Raji (cell line): Measurements from ENCODE around the gene ACADM.
A peak's percentile ranks its signal among the peaks of the same experiment; 100 is the strongest.

ENCODE experiments used
- POLR2A ChIP-seq: IDR thresholded peaks from 2 replicates; pipeline ENCODE4 v1.6.1; 2011; ENCODE audit warnings: low read depth, low read length, control low read depth; ENCODE audit not compliant: insufficient read depth

Gene ACADM

GRCh38 chr1:75786901-75787493 lies 62.5 kb downstream of the ACADM start:
- no peak for TF ChIP-seq POLR2A

DNA sequence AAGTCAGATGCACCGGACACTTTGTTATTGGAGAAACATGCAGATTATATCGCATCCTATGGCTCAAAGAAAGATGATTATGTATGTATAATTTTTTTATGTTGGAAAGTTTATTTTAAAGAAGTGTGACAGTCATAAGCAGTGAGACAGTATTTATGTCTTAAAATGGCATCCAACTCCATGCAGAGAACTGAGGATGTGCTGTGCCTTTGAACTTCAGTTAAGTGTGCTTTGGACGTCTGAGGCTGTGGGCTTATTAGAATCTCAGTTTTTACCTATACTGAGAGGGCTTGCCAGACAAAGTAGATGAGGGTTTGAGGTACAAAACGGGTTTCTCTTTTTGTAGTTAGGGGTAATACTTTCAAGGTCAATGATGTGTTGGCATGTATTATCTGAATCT lies 63.0 kb downstream of the ACADM start:
- TF ChIP-seq POLR2A = 0 out of 2 replicates have a peak, but pooled peaks have one; percentile 12

DNA sequence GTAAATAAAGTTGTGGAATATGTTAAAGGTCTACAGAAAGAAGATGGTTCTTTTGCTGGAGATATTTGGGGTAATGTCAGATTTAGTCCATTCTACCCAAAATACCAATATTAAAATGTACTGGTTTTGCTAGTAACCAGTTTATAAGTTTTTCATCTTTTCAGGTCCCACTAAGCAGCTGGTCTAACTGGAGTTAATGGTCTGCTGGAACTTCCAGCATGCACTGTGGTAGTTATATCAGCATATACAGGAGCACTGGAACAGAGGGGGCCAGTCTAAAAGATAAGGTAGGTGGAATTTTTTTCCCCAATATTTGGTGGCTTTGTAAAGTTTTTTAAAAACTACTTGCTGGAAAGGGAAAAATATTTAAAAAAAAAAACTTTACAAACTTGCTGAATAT lies 65.5 kb downstream of the ACADM start:
- no peak for TF ChIP-seq POLR2A

DNA sequence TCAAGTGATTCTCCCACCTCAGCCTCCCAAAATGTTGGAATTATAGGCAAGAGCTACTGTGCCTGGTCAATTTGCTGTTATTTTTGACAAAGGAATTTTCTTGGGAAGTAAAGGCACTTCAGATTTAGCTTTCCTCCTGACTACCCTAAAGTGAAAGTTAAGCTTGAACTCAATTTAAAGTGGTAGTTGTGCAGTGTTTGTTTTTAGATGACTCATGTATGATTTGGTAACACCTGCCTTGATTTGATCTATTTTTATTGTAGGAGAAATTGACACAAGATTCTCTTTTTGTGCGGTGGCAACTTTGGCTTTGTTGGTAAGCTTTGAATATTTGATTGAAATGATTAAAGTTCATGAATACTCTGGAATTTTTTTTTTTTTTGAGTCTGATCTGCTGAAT lies 66.5 kb downstream of the ACADM start:
- no peak for TF ChIP-seq POLR2A

GRCh38 chr1:75792091-75792490 lies 67.6 kb downstream of the ACADM start:
- TF ChIP-seq POLR2A = no peak

GRCh38 chr1:75794382-75794781 lies 69.9 kb downstream of the ACADM start:
- TF ChIP-seq POLR2A = no peak

- no peak for TF ChIP-seq POLR2A
Observed at GRCh38 chr1:75795703-75796193, 71.2 kb downstream of the ACADM start.

DNA sequence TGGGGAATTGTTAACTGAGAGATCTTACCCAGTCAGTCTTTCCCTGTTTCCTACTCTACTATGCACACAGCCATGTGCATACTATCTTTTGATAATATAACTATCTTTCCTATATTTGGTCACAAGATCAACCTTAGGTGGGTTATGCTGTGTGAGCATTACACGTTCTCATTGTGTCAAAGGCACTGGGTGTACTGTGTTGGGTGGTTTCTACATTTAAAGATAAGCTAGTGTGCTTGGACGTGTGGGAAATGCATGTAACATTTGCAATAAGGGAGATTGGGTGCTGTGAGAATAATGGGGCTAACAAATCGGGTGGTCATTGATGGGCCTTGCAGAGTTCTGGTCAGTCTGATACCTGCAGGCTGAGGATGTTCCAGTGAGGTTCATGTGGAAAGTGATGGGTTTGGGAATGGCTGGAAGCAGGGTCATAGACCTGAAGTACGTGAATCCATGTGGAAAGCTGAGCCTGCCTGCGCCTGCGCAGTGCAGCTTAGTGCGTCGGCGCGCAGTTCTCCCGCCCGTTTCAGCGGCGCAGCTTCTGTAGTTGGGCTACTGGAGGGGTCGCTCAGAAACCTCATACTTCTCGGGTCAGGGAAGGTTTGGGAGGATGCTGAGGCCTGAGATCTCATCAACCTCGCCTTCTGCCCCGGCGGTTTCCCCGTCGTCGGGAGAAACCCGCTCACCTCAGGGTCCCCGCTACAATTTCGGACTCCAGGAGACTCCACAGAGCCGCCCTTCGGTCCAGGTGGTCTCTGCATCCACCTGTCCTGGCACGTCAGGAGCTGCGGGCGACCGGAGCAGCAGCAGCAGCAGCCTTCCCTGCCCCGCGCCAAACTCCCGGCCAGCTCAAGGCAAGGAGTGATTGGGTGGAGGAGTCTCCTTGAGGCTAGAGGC lies 72.1 kb downstream of the ACADM start, which contains the start of gene MSH4:
TSS of gene MSH4 (plus strand) at position 507 of the 897 bp plus-strand sequence. CDS start at position 611, 104 bp downstream.
- no peak; the same call in 1 of the 2 replicates for TF ChIP-seq POLR2A

DNA sequence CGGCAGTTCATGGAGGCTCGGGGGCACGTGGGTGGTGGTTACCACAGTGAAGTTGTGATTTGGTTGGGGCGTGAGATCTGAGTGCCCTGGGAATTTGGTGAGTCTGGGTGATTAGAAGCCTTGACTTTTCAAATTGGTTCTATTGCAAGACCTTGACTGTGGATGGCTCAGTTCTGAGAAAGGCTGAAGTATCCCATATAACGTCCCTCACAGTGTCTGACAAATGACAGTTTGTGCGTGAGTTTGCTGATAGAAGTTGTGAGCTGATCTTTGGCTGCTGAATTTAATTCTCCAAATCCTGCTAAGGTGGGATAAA lies 72.7 kb downstream of the ACADM start:
- no peak for TF ChIP-seq POLR2A

DNA sequence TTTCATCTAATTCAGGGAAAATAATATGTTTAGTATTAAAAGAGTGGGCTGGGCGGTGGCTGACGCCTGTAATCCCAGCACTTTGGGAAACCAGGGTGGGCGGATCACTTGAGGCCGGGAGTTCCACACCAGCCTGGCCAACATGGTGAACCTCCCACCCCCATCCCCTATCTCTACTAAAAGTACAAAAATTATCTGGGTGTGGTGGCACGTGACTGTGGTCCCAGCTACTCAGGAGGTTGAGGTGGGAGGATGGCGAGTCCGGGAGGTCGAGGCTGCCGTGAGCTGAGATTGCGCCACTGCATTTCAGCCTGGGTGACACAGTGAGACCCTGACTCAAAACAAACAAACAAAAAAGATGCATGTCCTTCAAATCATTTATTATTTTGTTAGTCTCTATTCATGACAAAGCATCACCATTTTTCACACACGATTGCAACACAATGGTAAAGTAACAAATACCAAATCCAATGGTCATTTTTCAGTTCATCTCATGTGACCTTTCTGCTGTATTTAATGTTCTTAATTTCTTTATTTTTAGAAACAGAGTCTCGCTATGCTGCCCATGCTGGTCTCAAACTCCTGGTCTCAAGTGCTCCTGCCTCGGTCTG lies 73.2 kb downstream of the ACADM start:
- TF ChIP-seq POLR2A = no peak

DNA sequence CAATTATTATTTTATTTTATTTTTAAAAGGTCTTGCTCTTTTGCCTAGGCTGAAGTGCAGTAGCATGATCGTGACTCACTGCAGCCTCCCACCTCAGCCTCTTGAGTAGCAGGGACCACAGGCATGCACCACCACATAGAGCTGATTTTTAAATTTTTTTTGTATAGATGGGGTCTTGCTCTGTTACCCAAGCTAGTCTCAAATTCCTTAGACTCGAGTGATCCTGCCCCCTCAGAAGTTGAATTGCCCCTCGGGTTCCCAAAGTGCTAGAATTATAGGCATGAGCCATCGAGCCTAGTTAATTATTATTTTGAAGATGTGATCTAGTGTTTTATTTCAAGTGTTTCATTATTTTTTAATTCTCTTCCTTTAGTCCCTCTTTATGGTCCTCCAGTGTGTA lies 84.4 kb downstream of the ACADM start:
- TF ChIP-seq POLR2A = no peak

DNA sequence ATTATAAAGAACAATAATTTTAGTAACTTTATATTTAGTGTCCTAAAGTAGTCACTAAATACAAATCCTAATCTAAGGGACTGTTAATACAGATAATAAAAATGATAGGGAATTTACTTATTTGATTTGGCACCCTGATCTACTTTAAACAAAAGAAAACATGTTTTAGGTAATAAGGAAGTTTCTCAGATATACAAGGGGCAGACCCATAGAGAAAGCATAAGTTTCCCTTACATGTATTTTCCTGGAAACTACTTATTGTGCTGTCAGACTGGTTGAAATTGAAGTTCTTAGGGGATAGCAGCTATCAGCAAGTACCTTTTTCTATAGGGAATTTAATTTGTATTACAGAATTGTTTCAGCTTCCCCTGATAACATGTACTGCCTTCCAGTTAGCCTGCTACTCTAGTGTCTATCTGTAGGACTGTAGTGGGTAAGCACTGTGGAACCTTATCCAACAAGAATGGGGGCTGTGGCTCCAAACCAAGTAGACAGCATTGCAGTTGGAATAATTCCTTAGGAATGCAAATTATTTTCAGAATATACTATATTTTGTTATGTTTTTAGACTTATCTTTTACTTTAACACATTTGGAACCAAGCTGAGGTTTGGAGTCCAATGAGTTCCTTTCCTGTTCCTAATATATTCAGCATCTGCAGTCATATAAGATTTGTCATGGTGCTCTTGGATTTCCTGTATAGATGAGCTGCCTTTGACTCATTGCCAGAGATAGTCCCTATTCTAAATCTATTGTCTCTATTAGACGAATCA lies 86.9 kb downstream of the ACADM start:
- no peak for TF ChIP-seq POLR2A

DNA sequence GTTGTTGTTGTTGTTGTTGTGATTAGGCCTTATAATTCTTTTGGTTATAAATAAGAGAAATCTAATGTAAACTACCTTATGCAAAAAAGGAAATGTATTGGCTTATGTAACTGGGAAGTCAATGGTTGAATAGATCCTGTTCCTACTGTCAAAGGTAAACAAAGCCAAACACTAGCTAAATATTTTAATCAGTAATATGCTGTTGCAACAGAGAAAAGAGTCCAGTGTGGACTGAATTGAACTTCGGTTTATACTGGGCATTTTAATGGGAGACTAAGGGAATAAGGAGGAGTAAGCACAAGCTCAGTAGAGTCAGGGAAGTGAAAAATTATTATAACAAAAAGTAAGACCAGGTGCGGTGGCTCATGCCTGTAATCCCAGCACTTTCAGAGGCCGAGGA lies 87.6 kb downstream of the ACADM start:
- no peak for TF ChIP-seq POLR2A
